Medulla oblongata (tissue), 1 donor: ENCODE measurements around the gene LAPTM4A.
"Not testable (repeated sequence)": the region's sequence is repeated elsewhere in the genome, so short reads cannot be mapped to it uniquely, and the experiment has no call there.

ENCODE experiments used
- DNase-seq: peaks from one replicate; pipeline ENCODE4 v3.0.0-alpha.2; 2015; ENCODE audit errors: extremely low spot score

Gene LAPTM4A

DNA sequence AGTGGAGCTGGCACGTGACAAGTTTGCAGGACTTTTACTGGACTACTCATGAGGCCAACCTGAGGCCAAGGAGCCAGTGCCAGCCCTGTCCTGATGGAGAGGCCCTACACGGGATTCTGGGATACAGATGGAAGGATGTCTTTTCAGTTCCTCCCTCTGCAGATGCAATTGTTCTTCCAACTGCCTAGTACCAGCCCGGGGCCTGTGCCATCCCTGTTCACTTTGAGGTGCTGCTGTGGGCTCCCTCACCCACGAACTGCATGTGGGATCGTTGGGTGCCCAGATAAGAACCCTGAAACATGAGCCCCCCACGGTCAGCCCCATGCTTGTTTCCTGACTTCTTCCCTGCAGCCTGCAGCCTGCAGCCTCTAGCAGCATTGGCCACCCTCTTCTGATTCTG is 25.3 kb upstream of the LAPTM4A start:
- DNase-seq: no peak

DNA sequence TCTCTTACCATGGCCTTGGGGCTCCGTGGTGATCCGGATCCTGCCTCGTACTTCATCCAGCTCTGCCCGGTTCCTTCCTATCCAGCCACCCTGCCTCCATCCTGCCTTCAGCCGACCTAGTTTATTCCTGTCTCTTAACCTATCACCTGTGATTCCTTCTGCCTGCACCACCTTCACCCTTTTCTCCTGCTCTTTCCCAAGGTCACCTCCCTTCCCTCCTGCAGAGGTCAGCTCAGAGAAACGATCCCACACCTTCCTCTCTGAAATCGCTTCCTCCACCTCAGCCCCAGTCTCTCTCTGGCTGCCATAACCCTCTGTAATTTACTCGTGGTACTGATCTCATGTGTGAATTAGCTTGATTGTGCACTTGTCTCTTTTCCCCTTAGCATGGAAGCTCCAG is 23.5 kb upstream of the LAPTM4A start:
- no peak for DNase-seq

DNA sequence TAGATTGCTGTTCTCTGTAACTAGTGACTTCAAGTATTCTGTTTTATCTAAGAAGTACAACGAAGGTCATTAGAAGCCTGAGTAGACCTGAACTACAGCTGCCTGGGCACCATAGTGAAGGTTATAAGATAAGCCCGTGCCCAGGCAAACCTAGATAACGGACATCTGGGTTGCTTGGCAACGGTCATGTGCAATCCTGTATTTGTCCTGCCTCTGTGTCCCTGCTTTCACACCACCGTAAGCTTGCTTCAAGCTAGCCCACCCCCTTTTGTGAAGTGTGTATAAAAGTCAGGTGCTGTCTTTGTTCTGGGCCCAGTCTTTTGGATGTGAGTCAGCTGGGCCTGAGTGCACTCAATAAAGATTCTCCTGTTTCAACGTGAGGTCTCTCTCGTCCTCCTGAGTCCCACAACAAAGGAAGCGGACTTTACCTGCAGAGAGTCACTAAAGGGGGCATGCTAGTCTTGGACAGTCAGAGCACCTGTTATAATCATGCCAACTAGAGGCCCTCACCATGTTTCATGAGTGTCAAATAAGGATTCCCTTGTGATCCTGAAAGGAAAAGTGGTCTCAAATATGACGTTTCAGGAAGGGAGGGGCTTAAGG is 22.7 kb upstream of the LAPTM4A start:
- DNase-seq: not testable (repeated sequence)

DNA sequence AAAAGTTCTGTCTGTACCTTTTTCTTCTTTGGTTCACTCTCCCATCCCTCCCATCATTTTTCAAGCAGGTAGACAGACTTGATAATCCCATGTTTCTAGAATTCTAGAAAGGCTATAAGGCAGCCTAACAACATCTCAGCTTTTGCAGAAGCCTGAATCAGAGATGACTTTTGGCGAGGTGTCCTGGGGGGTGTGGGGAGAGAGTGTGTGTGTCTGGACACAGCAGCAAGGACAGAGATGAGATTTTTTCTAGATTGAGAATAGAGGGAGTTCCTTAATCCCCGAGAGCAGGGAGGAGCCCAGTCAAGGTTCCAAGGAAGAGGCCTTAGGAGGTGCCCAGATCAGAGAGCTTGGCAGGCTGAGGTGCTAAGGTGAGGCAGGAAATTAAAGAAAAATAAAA is 22.0 kb upstream of the LAPTM4A start:
- DNase-seq: no peak

DNA sequence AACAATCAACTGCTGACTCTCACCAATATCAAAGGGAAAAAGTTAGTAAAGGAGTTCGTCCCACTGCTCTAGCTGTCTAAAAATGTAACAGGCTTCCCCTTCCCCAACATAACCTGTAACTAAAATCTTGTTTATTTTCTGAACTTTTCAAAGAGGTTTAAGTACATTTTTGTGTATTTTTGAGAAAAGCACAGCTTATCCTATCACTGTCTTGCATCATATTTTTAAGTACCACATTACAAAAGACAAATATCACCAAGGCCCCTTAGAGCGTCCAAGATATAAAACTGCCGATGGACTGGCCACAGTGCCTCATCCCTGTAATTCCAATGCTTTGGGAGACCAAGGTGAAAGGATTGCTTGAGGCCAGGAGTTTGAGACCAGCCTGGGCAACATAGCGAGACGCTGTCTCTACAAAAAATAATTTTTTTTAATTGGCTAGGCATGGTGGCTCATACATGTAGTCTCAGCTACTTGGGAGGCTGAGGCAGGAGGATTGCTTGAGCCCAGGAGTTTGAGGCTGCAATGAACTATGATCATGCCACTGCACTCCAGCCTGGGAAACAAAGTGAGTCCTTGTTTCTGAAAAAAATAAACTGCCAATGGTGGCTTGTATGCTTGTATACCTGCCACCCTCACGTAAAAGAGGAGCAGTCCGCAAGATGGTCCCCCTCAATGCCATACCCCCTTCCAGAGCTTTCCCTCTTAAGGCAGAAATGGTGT is 21.2 kb upstream of the LAPTM4A start:
- DNase-seq: no peak

DNA sequence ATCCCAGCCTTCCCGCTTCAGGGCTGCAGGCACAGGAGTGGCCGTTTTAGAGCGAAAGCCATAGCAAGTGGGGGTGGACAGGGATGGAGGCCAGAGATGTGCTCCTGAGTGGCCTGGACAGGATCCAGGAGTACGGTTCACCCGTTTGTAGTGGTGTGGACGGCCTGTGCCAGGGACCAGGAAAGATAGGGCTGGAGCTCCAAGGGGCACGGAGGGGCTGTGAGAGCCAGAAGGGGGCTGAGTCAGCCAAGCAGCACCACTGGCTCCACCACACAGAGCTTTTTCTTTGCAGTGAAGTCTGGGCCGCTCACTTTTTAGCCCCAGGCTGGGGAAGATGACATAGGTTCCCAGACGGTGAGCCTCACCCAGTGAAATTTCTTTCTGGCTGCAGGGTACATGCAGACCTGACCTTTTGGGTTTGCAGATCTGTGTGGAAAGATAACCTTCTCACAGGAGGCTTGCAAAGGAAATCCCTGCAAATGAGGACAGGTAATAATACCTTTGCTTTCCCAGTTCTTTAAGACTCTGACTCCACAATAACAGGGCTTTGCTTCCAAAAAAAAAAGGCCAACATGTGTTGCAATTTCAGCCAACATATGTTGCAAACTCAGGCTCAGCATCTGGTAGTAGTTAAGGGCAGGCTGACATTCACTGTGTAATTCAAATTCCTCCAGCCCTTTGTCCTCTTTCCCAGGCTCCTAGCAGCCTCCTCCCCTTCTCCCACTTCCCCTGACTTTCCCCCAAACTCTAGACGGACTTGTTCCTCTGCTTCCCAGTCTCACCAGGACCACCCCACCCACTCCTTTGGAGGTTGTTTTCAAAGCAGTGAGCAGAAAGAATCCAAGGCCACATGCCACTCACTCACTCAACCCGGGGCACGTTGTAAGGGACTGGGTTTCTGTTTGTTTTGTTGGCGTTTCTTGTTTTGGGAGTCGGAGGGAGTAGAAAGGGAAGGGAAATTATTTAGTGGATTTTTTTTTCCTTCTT is 20.3 kb upstream of the LAPTM4A start:
- no peak for DNase-seq

DNA sequence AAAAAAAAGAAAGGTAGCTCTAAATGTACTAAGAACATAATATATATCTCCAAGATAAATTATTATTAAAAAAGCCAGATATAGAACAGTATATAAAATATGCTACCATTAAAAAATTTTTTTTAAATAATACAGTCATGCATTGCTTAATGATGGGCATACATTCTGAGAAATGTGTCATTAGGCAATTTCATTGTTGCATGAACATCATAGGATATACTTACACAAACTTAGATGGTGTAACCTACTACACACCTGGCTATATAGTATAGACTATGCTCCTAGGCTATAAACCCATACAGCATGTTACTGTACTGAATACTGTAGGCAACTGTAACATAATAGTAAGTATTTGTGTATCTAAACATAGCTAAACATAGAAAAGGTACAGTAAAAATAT is 18.3 kb upstream of the LAPTM4A start:
- DNase-seq: no peak

DNA sequence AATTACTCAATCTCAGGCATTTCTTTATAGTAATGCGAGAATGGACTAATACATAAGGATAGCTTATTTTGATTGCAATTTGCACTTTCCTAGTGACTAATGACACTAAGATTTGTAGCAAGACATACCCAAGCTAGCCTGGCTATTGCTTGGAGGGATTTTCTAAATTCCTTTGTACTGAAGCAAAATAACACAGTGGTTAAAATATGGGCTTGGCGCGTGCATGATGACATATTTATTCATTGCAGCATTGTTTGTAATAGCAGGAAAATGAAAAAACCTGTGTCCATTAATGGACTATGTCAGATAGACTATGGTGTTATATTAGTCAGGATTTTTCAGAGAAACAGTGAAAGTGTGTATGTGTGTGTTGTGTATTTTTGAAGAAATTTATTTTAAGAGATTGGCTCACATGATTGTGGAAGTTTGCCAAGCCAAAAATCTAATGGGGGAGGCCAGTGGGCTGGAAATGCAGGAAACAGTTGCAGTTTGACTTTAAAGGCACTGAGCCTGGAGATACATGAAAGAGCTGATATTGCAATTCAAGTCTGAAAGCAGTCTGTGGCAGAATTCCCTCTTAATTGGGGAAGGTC is 16.7 kb upstream of the LAPTM4A start:
- DNase-seq: no peak

DNA sequence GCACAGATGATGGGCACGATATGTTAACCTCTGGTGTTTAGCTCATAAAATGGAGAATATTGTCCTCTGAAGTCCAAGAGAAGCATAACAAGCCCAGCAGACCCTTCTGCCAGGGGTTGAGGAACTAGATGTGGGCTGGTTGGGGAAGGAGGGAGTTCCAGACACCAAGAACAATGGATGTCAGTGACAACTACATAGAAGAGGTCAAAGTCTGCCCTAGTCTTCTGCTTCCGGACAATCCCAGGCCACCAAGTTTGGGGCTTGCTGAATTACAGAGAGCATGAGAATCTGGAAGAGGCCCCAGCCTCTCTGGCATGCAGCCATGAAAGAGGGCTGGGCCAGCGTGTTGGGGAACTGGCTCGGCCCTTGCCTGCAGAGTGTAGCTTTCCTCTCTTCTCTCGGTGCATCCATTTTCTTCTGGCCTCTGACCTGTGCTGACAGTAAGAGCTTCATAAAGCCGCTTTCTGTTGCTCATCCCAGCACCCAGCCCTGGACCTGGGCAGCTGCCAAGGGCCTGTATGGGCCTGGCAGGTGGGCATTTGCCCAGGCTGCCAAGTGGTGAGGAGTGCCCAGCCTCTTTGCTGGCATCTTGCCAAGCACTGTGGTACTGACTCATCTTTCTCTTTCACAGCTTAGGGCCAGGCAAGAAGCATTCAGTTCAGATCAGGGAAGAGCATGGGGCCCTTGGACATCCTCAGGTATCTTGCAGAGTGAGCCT is 14.6 kb upstream of the LAPTM4A start:
- peak; percentile 62 for DNase-seq

DNA sequence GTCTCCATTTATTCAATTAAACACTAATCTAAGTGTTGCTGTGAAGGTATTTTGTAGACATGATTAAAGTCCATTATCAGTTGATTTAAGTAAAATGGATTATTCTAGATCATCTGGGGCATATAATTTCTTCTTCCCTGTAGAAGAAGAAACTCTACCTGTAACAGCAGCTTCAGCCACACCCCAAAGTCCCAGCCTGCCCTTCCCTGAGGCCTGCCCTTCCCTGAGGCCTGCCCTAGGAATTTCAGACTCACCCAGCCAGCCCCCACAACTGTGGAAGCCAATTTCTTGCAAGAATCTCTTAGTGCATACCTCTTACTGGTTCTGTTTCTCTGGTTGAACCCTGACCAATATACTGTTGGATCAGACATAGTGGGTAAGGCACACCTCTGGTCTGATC is 13.4 kb upstream of the LAPTM4A start:
- no peak for DNase-seq

DNA sequence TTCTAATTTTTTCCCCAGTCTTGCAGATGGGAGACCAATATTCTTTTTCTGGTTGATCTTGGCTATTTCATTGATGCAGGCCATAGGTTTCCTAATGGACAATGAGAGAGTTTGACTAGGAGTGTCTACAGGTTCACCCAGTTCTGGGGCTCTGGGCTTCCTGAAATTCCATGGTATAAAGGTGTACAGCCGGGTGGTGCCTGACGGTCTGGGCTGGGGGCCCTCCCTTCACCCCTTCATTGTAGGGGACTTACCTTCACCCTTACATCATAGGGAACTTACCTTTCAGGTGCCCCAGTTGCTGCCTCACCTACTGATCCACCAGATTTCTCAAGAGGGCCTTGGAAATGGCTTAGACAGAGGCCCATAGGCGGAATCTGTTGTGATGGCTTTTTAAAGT is 13.0 kb upstream of the LAPTM4A start:
- no peak for DNase-seq

DNA sequence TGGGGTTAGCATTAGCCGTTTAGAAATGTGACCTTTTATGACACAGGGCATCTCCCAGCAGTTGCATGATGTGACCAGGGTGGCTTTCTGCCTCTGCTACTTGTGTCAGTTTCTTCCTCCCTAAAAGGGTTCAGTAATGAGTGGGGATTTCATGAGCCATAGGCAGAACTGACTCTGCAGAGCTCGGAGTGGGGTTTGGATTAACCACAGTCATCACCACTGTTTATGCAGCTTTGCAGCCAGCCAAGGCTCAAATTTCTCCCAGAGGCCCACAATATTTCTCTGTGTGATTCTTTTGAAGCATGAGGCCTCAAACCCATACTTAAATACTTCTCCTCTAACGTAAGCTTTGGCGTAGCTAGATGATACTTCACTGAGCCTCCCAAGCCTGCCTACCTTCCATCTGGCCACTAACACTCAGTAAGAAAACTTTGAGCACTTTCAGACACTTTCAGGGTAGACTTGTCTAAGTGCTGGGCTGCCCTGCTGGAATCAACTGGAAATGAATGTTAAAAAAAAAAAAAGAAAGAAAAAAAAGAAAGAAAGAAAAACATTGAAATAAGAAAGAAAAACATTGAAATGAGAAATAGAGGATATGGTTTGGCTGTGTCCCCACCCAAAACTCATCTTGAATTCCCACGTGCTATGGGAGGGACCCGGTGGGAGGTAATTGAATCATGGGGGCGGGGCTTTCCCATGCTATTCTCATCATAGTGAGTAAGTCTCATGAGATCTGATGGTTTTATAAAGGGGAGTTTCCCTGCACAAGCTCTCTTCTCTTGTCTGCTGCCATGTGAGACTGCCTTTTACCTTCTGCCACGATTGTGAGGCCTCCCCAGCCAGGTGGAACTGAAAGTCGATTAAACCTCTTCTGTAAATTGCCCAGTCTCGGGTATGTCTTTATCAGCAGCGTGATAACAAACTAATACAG is 11.5 kb upstream of the LAPTM4A start:
- DNase-seq: no peak

DNA sequence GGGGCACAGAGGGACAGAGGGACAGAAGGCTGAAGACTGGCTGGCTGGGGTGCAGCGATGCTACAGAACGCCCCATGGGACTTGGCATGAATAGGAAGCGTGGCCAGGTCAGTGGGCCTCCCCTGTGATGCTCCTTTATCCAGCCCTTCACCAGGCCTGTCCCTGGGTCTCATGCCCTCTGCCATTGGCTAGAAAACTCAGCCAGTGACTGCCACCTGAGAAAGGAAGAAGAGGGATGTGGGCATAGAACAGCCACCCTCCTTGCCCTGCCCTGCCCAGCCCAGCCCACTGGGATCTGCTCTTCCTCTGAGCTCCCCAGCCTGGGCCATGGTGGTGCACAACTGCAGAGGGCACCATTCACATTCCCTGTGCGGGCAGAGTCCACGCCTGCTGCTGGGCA is 10.5 kb upstream of the LAPTM4A start:
- DNase-seq: no peak

DNA sequence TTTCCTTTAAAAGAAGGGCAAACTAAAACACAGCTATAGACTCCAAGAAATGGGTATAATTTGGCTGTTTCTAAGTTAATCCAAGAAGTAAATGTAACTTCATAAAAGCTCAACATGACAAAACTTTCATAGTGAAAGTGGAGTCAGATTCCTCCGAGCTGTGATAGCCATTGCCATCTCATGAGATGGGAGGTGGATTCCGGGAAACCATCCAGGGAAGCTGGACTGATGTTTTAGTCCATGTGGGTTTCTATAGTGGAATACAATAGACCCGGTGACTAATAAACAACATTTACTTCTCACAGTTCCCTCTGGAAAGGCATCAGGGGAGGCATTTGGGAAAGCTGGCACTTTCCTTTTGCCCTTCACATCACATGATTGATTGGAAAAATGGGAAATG is 10.0 kb upstream of the LAPTM4A start:
- DNase-seq: no peak

DNA sequence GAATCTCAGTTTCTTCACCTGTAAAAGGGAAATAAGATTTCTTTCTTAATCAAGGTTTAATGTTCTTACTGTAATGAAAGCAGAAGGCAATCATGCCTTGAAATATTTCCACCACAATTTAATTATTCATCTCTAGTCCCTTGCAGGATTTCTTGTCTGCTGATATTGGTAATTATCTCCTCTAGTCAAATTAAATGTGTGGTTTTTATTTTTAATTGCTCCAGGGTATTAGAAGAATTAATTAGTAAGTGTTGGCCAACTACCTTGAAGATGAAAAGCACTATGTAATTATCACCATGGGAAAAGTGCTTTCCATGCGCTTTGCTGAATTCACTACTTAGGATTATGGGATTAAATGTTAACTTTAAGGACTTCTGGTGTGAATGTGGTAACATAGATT is 8.7 kb upstream of the LAPTM4A start:
- no peak for DNase-seq

DNA sequence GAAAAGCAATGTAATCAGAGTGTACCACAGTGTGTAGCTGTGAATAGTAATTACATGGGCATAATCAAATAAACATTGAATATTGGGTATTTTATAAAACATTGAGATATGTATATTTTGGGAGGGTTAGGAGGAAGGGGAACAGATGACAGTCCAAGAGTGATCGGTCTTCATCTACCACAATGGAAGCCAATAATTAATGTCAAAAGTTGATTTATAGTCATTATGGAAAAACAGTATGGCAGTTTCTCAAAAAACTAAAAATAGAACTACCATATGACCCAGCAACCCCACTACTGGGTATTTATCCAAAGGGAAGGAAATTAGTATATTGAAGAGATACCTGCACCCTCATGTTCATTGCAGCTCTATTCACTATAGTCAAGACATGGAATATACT is 5.8 kb upstream of the LAPTM4A start:
- DNase-seq: no peak

DNA sequence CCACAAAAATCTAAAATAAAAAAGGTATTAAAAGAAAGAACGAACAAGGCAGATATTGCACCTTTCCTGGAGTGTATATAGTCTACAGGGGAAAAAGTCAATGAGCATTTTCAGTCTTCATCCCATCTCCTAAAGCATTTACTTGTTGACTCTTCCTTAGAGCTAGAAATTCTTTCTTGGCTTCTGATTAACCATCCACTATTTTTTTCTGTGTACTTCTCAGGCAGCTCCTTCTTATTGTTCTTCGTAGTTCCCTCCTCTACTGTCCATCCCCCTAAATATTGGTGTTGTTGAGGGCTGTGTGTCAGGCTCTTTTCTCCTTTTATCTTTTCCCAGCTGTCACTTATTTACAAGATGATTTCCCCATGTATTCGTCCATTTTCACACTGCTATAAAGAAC is 3.5 kb upstream of the LAPTM4A start:
- DNase-seq: no peak

DNA sequence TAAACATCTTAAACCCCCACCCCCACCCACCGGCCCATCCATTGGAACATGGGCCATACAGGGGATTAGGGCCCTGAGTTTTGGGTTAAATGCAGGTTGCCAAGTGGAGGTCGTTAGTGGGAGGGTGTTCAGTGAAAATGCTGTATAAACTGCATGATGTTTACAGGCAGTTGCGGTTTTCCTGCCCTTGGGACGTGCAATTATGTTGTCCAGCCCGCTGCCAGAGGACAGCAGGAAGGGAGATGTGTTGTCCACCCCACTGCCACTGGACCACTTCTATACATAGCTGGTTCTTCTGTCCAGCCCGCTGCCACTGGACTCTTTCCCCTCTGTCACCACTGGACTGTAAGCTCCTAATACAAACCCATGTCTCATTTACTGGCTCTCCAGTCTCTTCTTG is 2.7 kb upstream of the LAPTM4A start:
- DNase-seq: no peak

DNA sequence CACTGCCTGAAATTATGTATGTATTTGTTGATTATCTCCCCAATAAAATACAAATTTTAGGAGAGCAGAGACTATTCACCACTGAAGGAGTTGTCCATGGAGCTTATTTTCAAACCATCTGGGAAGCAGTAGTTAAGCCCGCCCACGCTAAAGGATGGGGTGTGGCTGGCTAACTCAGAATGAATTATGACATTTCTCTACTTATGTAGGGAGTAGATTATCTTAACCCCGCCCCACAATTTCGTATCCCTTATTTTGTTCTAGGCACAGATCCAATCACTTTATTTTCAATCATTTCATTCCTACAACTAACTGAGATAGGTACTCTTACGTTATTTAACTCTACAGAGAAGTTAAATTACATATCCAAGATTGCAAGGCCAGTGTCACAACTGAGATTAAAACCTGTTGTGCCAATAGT is 1.4 kb upstream of the LAPTM4A start:
- no peak for DNase-seq

DNA sequence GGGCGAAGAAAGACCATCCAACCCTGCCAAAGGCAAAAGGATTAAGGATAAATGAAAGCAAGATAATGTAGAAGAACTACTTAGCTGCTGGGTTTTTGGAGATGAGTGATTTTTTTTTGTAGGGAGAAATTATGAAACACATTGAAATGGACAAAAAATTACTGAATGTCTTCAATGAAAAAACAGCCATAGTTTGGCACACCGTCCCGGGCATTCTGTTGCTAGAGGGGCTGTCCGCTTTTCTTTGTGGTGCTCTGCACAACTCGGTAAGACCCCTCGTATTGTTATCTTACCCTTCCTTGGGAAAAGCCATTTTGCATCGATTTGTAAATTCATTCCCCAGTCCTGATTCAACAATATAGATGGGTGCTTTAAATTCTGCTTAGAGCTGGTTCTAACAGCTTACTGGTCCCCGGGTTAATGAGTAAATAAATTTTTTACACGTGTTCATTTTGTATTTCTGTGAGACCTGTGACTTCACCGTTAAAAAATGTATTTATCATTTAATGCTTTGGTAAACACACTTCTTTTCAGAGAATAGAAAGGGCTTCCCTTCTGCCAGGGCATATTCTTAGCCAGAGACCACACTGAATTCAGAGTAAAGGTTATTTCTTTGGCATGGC is 912 bp upstream of the LAPTM4A start:
- DNase-seq: peak; percentile 27
